IPS-11a (cell line): Measurements from ENCODE around the gene DNTTIP2.
"Not testable (repeated sequence)": the region's sequence is repeated elsewhere in the genome, so short reads cannot be mapped to it uniquely, and the experiment has no call there.

ENCODE experiments used
- H3K4me3 ChIP-seq: one replicate; pipeline ENCODE4 v1.5.1; 2013; ENCODE audit warnings: low read depth, low read length, control low read depth

The DNTTIP2 gene

GRCh38 chr1:93844262-93845045 lies 34.6 kb downstream of the DNTTIP2 start:
- no peak overlapping the region for H3K4me3 ChIP-seq

- H3K4me3 ChIP-seq, result no peak overlapping the region
Observed at GRCh38 chr1:93842750-93843500, 36.1 kb downstream of the DNTTIP2 start.

GRCh38 chr1:93841771-93842170 lies 37.2 kb downstream of the DNTTIP2 start:
- H3K4me3 ChIP-seq, result no peak overlapping the region

GRCh38 chr1:93840956-93841482 lies 38.0 kb downstream of the DNTTIP2 start:
- H3K4me3 ChIP-seq, result no peak overlapping the region

- no peak overlapping the region for H3K4me3 ChIP-seq
Observed at GRCh38 chr1:93839753-93840152, 39.3 kb downstream of the DNTTIP2 start.

GRCh38 chr1:93839307-93839706 lies 39.7 kb downstream of the DNTTIP2 start:
- H3K4me3 ChIP-seq, result no peak overlapping the region

GRCh38 chr1:93837961-93838360 lies 41.0 kb downstream of the DNTTIP2 start:
- H3K4me3 ChIP-seq, result no peak overlapping the region

- H3K4me3 ChIP-seq, result not testable (repeated sequence)
Observed at GRCh38 chr1:93833293-93833692, 45.7 kb downstream of the DNTTIP2 start.

GRCh38 chr1:93829061-93829460 lies 49.9 kb downstream of the DNTTIP2 start:
- no peak overlapping the region for H3K4me3 ChIP-seq

GRCh38 chr1:93828367-93828755 lies 50.6 kb downstream of the DNTTIP2 start:
- H3K4me3 ChIP-seq, result no peak overlapping the region

GRCh38 chr1:93827633-93828366 lies 51.2 kb downstream of the DNTTIP2 start:
- H3K4me3 ChIP-seq, result no peak overlapping the region

GRCh38 chr1:93827128-93827527 lies 51.9 kb downstream of the DNTTIP2 start:
- no peak overlapping the region for H3K4me3 ChIP-seq

- H3K4me3 ChIP-seq, result no peak overlapping the region
Observed at GRCh38 chr1:93824834-93825233, 54.2 kb downstream of the DNTTIP2 start.

GRCh38 chr1:93822730-93823425 lies 56.1 kb downstream of the DNTTIP2 start:
- H3K4me3 ChIP-seq, result no peak overlapping the region

- no peak overlapping the region for H3K4me3 ChIP-seq
Observed at GRCh38 chr1:93821423-93822144, 57.4 kb downstream of the DNTTIP2 start.

GRCh38 chr1:93820554-93821422 lies 58.2 kb downstream of the DNTTIP2 start:
- no peak overlapping the region for H3K4me3 ChIP-seq

GRCh38 chr1:93818570-93818959 lies 60.4 kb downstream of the DNTTIP2 start:
- H3K4me3 ChIP-seq, result no peak overlapping the region

GRCh38 chr1:93817819-93818569 lies 61.0 kb downstream of the DNTTIP2 start:
- H3K4me3 ChIP-seq, result no peak overlapping the region
